Activated CD8-positive, alpha-beta memory T cell treated with anti-CD3 and anti-CD28 coated beads for 1 hour (primary cell): ENCODE measurements around the gene COPS9.

Source experiments
- DNase-seq, 2 donors: peaks; one replicate each; pipeline ENCODE4 v3.0.0-alpha.2; 2020; ENCODE audit warnings: low read depth in 1 of 2; ENCODE audit errors: extremely low read depth in 1 of 2

The COPS9 gene

DNA sequence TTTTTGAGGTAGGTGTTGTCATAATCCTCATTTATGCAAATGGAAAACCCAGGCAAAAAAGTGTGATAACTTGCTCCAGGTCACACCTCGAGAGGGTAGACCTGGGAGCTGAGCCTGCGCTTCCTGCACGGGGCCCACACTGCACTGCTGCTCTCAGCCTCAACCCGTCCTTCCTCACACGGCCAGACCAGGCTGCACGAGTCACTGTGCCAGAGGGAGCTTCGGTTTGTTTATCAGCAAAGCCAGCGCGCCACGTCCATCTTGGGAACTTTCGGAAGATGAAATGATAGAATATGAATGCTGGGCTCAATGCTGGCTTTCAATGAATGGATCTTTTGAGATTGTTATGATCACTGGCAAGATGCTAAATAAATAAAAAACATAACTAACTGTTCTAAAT, 14.4 kb downstream of the COPS9 start:
- DNase-seq = no peak

DNA sequence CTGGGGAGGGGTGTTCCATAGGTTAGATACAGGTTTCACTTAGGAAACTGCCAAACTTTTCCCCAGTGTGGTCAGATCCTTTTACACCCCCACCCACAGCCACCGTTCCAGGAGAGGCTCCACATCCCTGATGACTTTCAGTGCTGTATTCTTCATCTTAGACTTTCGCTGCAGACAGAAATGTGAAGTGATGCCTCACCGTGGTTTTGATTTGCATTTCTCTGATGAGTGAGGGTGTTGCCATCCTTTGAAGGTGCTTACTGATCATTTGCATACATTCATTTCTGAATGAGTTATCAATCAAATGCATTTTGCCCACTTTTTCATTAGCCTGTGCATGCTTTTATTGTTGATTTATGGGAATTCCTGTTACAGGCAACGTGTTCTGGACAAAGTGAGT, 14.9 kb downstream of the COPS9 start:
- no peak for DNase-seq

DNA sequence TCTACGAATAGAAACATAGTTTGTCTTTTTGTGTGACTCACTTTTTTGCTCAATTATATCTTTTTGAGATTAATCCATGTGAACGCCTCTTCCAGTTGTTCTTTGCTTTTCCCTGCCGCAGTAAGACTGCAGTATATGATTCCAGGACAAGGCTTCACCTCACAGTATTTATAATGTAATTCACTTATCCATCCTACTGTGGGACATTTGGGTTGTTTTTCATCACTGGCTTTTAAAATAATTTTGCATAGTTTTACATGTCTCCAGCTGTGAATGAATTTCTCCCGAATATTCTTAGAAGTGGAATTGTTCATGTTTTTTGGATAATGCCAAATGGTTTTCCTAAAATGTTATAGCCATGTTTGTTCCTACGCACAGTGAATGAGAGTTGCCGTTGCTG, 21.9 kb downstream of the COPS9 start:
- no peak for DNase-seq

DNA sequence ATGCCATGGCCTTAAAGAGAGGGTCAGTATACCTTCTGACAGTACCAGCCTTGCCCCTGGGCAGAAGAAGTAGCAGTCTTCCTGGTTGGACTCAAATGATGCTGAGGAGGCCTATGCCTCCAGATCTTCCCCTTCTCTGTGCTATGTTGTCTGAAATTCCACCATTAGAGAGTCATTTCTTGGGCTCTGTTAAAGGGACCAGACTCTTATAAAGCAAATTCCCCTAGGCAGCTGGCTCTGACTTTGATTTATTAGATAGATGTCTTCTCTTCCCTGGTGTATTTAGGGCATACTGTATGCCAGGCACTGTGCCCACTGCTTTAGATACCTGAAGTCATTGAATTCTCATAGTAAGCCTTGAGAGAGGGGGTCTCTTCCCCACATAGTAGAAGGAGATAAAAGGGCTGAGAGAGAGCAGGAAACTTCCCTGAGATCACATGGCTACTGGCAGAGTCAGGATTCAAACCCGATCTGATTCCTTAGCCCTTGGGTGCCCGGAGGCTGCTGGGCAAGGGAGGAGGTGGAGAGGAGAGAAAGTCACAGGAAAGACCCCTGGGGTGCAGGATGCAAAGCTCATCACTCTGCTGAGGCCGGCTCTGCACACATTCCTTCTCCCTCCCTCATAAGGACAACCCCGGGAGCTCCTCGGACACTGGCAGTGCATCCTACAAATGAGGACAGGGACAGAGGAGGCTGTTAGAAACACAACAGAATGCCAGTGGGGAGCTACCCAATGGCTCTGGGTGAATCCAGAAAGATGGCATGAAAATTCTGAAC, 23.0 kb downstream of the COPS9 start:
- DNase-seq = no peak

DNA sequence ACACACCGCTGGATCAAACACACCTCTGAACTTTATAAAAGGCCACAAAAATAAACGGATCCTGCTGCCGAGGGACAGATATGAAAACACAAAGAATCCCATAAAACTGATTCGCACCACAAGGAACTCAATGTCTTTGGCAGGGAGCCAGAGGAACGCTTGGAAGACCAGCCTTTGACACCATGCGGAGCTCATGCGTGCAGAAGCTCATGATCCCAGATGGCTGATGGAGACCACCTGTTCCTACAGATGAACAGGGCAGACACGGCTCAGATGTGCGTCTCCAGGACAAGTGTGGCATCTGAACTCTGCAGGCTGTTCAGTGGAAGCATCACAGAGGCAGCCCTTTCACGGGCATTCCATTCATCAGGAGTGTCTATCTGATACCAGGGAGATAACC, 24.9 kb downstream of the COPS9 start:
- no peak for DNase-seq

DNA sequence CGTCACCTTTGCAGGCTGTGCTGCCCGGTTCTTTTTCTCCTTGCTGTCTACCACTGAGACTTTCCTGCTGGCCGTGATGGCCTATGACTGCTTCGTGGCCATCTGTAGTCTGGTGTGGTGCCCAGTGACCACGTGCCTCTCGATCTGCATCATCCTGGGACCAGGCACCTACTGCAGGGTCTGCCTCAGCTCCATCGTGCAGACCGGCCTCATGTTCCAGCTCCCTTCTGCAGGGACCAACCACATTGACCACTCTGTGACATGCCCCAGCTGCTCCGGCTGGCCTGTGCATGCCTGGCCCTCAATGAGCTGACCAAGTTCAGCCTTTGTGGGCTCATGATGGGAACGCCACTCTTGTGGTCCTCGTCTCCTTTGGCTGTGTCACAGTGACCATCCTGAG, 26.7 kb downstream of the COPS9 start:
- no peak for DNase-seq

DNA sequence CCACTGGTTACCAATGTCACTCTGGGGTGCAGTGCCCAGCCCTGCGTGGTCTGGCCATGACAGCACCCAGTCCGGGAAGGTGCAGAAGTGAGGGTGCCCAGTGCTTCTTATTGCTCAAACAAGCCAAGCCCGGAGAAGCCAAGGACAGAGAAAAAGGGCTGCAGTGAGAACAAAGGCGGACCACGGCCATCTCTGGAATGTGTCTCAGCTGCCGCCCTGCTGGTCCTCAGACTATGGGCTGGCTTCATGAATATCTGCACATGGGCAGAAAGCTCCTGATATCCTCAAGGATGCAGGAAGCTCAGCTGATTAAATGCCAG, 28.7 kb downstream of the COPS9 start:
- no peak for DNase-seq

DNA sequence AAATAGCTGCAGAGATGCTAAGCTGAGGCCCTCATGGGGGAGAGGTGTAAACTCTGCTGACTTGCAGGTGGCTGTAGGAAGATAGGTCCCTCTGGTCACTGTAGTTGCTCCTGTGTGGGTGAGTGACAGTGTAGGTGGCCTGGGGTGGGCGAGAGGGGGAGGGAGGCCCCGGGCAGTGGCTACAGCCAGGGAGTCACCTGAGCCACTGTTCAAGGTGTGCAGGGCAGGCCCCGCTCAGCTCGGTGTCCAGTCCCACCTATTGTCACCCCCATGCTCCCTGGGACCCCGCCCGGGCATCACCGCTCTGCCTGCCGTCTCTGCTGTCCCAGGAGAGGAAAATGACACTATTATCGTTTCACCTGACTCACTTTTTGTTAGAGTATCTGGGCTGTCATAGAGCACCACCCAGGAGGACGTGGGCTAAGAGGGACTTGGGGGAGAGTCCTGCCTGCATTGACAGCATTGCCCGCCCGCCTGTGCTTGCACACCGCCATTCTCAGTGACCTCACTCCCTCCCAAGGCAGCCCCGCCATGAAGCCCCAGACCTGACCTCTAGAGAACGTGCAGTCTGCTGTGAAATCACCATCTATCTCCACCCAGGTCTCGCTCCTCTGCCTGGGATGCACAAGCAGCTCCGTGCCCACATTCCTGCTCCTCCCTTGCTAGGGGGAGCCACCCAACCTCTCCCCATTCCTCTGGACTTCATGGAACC, 29.2 kb downstream of the COPS9 start:
- no peak for DNase-seq

DNA sequence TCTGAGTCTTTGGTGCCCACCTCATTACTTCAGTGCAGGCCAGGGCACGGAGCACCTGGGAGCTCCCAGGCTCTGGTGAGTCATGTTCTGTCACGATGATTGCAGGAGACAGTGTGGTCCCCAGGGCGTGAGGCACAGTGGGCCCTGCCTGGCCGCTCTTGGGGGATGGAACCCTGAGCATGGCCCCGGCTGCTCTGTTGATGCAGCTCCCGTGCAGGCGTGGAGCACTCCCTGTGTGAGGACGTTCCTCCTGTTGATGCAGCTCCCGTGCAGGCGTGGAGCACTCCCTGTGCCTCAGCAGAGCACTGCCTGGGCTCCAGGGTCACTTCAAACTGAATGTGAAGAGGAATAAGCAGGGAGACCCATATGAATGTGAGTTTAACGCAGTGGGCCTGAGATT, 30.1 kb downstream of the COPS9 start:
- no peak for DNase-seq

DNA sequence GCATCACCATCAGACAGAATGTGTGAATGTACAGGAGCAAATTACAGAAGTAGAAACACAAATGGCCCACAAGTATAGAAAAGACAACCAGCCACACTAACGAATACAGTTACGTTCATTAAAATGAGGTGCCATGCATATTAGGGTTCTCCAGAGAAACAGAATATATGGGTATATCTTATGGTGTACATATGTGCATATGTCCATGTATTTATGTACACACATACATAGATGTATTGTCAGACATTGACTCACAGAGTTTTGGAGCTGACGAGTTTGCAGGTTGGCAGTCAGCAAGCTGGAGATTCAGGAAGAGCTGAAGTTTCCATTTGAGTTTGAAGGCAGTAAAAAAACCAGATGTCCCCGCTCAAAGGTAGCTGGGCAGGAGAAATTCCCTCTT, 33.0 kb downstream of the COPS9 start:
- DNase-seq = no peak

DNA sequence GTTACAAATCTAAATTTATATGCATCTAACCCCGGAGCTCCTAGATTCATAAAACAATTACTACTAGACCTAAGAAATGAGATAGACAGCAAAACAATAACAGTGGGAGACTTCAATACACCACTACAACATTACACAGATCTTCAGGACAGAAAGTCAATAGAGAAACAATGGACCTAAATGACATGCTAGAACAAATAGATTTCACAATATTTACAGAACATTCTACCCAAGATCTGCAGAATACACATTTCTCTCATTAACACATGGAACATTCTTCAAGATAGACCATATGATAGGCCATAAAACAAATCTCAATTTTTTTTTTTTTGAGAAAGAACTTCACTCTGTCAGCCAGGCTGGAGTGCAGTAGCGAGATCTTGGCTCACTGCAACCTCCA, 37.8 kb downstream of the COPS9 start:
- no peak for DNase-seq

DNA sequence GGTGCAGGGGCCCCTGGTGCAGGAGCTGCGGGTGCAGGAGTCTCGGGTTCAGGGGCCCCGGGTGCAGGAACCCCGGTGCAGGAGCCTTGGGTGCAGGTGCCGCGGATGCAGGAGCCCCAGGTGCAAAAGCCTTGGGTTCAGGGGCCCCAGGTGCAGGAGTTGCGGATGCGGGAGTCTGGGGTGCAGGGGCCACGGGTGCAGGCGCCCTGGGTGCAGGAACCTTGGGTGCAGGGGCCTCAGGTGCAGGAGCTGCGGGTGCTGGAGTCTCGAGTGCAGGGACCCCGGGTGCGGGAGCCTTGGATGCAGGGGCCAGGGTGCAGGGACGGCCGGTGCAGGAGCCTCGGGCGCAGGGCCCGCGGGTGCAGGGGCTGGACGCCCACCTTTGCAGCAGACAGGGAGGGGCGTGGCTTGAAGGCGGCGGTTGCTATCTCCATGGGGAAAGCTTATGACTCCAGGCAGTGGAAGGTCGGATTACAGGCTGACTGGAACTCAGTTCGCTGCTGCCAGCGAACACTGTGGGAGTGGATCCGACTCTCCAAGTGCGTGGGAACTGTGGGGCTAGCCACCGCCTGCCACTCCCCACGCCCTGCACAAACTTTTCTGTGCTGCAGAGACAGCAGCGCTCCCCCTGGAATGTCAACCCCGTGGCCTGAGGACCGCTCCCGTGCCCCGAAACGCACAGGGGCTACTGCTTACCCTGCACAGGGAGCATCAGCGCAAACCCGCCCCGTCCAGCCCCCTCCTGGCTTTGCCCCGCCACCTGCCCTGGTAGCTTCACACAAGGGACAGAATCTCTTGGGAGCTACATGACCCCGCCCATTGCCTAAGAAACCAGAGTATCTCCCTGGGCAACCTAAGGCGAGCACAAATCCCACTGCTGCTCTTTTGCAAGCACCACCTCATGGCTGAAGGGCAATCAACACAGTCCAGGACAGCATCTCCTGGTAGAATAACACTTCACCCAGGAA, 40.3 kb downstream of the COPS9 start:
- DNase-seq = no peak

DNA sequence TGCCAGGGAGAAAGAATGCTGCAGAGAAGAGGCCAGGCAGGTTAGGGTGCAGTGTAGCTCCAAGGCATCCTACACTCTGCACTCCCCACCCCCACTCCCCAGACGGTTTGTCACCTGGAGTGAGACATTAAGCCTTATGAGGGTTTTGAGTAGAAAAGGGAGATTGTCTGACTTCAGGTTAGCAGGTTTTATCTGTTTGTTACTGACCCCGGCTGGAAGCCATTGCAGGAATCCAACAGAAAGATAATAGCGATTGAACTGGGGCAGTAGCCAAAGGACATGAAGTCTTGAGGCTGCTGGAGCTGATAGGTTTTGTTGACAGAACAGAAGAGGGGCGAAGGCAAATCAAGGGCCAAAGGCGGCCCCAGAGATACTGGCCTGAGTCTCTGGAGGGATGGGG, 46.8 kb downstream of the COPS9 start:
- no peak for DNase-seq

DNA sequence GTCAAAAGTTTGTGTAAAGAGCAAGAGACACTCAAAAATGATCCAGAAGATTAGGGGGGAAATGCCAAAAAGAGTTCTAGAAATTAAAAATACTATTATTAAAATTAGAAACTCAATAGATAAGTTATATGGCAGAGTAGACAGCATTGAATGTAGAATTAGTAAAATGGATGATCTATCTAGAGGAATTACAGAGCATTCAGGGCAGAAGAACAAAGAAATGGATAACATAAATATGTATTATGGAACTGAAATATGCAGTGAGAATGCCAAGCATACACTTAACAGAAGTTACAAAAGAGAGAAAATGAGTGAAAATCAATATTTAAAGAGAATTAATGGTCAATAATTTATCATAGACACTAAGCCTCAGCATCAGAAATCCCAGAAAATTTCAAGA, 49.5 kb downstream of the COPS9 start:
- DNase-seq = no peak
